GM18498 (cell line): Measurements from ENCODE around the gene RBM42.
A peak's percentile ranks its signal among the peaks of the same experiment; 100 is the strongest.

ENCODE experiments used
- ATAC-seq: cut with Tn5 transposase; IDR thresholded peaks from one replicate; pipeline ENCODE4 v1.9.1; 2021; ENCODE audit warnings: mild to moderate bottlenecking, moderate library complexity; ENCODE audit not compliant: unreplicated experiment

The RBM42 gene

GRCh38 chr19:35619290-35619923, 9.4 kb upstream of the RBM42 start:
- ATAC-seq, result no peak

GRCh38 chr19:35620001-35620400, 8.8 kb upstream of the RBM42 start:
- ATAC-seq, result no peak

- ATAC-seq, result no peak
Observed at GRCh38 chr19:35621708-35622107, 7.1 kb upstream of the RBM42 start.

GRCh38 chr19:35622750-35623149, 6.1 kb upstream of the RBM42 start:
- ATAC-seq, result no peak

GRCh38 chr19:35623327-35624010, 5.4 kb upstream of the RBM42 start:
- no peak for ATAC-seq

- no peak for ATAC-seq
Observed at GRCh38 chr19:35628264-35628564, 622 bp upstream of the RBM42 start.

GRCh38 chr19:35629332-35629633, 447 bp downstream of the RBM42 start:
- no peak for ATAC-seq

- no peak for ATAC-seq
Observed at GRCh38 chr19:35633727-35634440, 5.0 kb downstream of the RBM42 start.

GRCh38 chr19:35636651-35637050, 7.8 kb downstream of the RBM42 start:
- no peak for ATAC-seq

GRCh38 chr19:35637165-35637564, 8.3 kb downstream of the RBM42 start:
- no peak for ATAC-seq

- ATAC-seq, result no peak
Observed at GRCh38 chr19:35639321-35639639, 10.4 kb downstream of the RBM42 start.

- no peak for ATAC-seq
Observed at GRCh38 chr19:35639863-35640262, 11.0 kb downstream of the RBM42 start.

GRCh38 chr19:35641515-35642151, 12.8 kb downstream of the RBM42 start, which contains the start of gene ETV2:
Gene ETV2, plus strand, starts transcription at chr19:35641745. Its CDS starts 716 bp downstream, at chr19:35642461.
- no peak for ATAC-seq

GRCh38 chr19:35642312-35642711, 13.5 kb downstream of the RBM42 start:
- no peak for ATAC-seq

- no peak for ATAC-seq
Observed at GRCh38 chr19:35642798-35643254, 14.0 kb downstream of the RBM42 start.

GRCh38 chr19:35643255-35644205, 14.7 kb downstream of the RBM42 start:
- peak; percentile 49 for ATAC-seq

- ATAC-seq, result peak; percentile 71
Observed at GRCh38 chr19:35644206-35644986, 15.6 kb downstream of the RBM42 start.

GRCh38 chr19:35644987-35645679, 16.3 kb downstream of the RBM42 start:
- ATAC-seq, result no peak
